GM12872 (cell line): ENCODE results near the gene SLCO3A1.

Source experiments
- TF ChIP-seq, protein P1 (sequence below): IDR thresholded peaks from 3 replicates; pipeline ENCODE4 v1.5.1; 2011; ENCODE audit warnings: low read depth, mild to moderate bottlenecking, low read length, moderate library complexity; ENCODE audit not compliant: insufficient read depth

The SLCO3A1 gene

DNA sequence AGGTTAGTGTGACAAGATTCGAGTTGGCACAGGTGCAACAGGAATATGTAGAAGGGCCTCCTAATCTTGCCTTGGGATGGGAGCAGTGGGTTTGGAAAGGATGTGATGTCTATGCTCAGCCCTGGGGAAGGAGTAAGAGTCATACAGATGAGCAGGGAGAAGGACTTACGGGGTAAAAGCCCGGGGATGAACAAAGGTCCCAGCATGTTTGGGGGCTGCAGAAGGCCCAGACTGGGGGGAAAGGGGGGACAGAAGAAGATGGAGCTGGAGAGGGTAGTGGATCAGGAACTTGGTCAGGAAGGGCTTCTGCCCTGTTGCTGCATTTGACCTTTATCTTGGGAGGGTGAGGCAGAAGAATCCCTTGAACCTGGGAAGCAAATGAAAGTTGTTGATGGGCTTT lies 300.1 kb downstream of the SLCO3A1 start:
- TF ChIP-seq, protein P1, sequence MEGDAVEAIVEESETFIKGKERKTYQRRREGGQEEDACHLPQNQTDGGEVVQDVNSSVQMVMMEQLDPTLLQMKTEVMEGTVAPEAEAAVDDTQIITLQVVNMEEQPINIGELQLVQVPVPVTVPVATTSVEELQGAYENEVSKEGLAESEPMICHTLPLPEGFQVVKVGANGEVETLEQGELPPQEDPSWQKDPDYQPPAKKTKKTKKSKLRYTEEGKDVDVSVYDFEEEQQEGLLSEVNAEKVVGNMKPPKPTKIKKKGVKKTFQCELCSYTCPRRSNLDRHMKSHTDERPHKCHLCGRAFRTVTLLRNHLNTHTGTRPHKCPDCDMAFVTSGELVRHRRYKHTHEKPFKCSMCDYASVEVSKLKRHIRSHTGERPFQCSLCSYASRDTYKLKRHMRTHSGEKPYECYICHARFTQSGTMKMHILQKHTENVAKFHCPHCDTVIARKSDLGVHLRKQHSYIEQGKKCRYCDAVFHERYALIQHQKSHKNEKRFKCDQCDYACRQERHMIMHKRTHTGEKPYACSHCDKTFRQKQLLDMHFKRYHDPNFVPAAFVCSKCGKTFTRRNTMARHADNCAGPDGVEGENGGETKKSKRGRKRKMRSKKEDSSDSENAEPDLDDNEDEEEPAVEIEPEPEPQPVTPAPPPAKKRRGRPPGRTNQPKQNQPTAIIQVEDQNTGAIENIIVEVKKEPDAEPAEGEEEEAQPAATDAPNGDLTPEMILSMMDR, result no peak

DNA sequence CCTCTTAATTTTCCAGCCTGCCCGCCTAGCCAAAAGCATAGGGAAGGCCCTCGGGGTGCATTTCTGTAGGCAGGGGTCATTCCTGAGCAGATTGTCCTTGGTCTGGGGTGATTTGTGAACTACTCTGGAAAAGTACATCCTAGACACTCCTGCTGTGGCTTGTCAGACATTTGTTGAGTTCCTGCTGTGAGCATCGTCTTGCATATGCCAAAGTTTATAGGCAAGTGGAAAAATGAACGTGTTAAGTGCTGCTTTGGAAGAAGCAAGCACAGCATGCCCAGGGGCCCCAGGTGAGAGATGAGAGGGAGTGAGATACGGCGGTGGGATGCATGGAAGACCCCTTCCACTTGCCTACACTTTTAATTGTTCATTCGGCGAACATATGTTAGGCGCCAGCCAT lies 302.4 kb downstream of the SLCO3A1 start:
- TF ChIP-seq, protein P1, result no peak

DNA sequence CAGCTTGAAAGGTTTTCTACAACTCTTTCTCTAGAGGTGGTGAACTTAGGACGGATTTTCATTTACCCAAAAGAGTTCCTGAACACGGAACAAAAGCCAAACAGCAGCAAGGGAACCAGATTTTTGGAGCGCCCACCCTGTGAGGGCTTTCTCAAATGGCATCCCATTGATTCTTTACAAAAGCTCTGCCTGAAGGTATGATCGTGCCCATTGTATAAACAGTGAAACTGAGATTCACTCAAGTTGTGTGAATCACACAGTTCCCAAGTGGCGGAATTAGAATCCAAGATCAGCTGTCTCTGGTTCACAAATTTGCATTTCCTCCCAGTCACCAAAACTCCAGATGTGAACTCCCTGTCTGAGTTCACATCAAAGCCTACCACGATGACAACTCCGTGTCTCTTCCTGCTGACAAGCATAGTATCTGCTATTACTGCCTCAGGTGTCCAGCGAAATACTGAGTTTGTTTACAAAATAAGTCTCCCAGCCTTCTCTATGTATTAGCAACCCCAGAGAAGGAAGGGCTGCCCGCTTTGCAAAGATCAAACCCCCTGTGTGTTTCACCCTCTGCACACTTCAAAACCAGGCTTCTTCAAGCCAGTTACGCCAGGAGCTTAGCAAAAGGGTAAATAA lies 304.3 kb downstream of the SLCO3A1 start:
- TF ChIP-seq, protein P1, result no peak

DNA sequence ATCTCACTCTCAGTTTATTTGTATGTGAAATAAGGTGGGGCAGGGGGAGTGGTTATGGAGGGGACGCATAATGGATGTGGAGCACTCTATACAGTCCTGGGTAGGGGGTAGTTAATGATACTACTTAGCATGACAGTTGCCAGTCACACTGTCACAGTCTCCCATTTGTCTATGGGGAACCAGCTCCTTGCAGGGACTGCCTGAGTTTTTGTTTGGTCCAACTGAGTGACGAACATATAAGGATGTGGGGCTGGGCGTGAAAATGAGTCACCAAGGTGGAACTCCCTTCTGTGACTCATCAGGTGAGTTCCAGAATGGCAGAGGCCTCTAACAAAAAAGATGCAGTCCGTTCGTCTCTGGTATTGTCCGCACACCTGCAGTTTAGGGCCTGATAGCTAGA lies 304.9 kb downstream of the SLCO3A1 start:
- TF ChIP-seq, protein P1, result no peak

DNA sequence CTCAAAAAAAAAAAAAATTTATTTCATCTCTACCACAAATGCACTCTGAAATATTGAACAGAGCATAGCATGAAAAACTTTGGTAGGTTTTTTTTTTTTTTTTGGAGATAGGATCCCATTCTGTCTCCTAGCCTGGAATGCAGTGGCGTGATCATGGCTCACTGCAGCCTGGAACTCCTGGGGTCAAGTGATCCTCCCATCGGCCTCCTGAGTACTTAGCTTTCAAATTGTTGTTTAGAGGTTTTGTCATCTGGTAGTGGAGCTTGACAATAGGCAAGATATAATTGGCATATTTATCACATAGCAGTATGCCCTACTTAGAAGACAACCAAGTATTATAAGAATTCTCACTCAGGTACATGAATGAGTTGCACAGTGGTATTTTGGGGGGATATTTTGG lies 306.0 kb downstream of the SLCO3A1 start:
- TF ChIP-seq, protein P1, result no peak

DNA sequence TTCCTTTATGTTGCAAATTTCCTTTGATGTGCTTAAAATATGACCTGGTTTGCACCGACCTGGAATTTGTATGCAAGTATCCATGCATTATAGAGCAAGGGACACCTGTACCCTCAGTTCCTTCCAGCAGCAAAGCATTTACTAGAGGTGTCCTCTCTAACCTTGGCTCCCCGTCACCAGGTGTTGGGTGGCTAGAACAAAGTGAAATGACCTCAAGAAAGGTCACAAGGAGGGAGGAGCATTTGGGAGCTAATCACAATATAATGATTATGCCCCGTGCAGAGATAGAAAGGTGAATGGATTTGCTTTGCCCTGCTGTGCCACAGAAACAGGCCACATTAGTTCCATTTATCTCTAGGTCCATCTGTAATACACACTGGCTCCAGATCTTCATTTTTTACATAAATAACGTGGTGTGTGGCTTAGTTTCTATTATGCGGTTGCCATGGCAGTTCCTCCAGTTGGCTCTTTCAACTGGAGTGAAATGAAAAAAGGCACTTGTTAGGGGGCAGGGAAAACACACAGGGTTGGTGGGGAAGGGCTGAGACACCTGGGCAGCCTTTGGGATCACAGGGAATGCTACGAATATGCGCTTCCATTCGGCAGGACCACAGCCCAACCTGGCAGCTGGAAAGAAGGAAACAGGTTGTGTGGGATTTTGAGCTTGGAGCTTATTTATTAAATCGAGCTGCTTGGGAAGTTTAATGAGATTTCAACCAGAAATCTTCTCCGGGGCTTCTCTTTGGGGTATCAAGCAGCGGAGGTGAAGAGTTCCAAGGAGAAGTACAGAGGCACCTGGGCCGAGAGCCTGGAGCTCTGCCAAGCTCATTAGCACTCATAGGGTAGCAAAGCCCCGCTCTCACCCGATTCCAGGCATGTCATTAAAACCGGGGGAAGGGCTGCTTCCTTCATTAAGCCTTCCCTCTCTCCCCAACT lies 306.7 kb downstream of the SLCO3A1 start:
- TF ChIP-seq, protein P1, result no peak

DNA sequence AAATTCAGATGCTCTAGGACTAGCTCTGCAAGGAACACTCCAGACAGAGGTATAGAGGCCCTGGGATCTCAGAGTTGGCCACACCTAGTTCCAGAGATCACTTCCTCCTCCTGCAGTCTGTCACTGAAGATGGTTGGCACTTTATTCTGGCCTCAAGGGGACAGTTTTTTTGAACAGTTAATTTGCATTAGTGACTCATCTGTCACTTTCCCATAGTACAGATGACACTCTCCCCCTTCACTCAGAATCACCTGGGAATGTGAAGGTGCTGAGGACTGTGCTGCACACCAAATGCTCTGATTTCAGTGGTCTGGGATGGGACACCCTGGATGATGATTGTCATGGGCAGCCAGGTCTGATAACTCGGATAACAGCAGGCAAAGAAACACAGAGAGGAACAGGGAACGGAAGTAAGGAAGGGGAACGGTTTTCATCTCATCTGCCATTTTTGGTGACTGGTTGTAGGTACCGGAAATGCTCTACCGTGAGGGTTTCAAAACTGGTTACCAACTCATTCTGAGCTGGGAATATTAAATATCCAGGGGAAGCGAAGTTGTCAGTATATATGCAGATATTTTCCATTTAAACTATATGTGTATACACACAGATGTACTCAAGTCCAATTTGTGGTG lies 307.6 kb downstream of the SLCO3A1 start:
- TF ChIP-seq, protein P1, result no peak
